KMS-11 (cell line): Measurements from ENCODE around the gene SND1.

Source experiments
- H2AFZ ChIP-seq: fragments of 200-600 bp; sonication (generic); 2 replicates; pipeline ENCODE4 v1.6.1; 2016; ENCODE audit warnings: antibody characterized with exemption, mixed run types, low read depth
- H3K27ac ChIP-seq: fragments of 200-600 bp; sonication (generic); 2 replicates; pipeline ENCODE4 v1.6.1; 2016; ENCODE audit warnings: mild to moderate bottlenecking, mixed run types
- H3K27me3 ChIP-seq: fragments of 200-600 bp; sonication (generic); 2 replicates; pipeline ENCODE4 v1.6.1; 2017; ENCODE audit warnings: mild to moderate bottlenecking, low read depth, mixed run types, moderate library complexity; ENCODE audit not compliant: insufficient read depth
- H3K36me3 ChIP-seq: fragments of 200-600 bp; sonication (generic); 2 replicates; pipeline ENCODE4 v1.6.1; 2017; ENCODE audit warnings: mild to moderate bottlenecking, mixed run types; ENCODE audit not compliant: insufficient read depth
- H3K4me1 ChIP-seq: fragments of 200-600 bp; sonication (generic); 2 replicates; pipeline ENCODE4 v1.6.1; 2016; ENCODE audit warnings: mild to moderate bottlenecking, low read depth, mixed run types; ENCODE audit not compliant: poor library complexity, severe bottlenecking
- H3K4me2 ChIP-seq: fragments of 200-600 bp; sonication (generic); 2 replicates; pipeline ENCODE4 v1.7.0; 2016; ENCODE audit warnings: mild to moderate bottlenecking, mixed run types
- H3K4me3 ChIP-seq: fragments of 200-600 bp; sonication (generic); IDR thresholded peaks from 2 replicates; pipeline ENCODE4 v1.6.1; 2017; ENCODE audit warnings: low read depth, low read length, mixed read lengths; ENCODE audit not compliant: insufficient read depth
- H3K79me2 ChIP-seq: fragments of 200-600 bp; sonication (generic); 2 replicates; pipeline ENCODE4 v1.6.1; 2016; ENCODE audit warnings: low read depth, mixed run types; ENCODE audit not compliant: insufficient read depth
- H3K9ac ChIP-seq: fragments of 200-600 bp; sonication (generic); 2 replicates; pipeline ENCODE4 v1.6.1; 2016; ENCODE audit warnings: mild to moderate bottlenecking, mixed run types
- H4K20me1 ChIP-seq: fragments of 200-600 bp; sonication (generic); 2 replicates; pipeline ENCODE4 v1.6.1; 2016; ENCODE audit warnings: mild to moderate bottlenecking, mixed run types; ENCODE audit not compliant: insufficient read depth
- CTCF ChIP-seq: fragments of 200-600 bp; sonication (generic); conservative IDR thresholded peaks from 2 replicates; pipeline ENCODE4 v1.6.1; 2017; ENCODE audit warnings: low read depth, mild to moderate bottlenecking, antibody characterized with exemption, low read length, moderate library complexity, mixed read lengths

Gene SND1

GRCh38 chr7:127907110-127908040 is 255.4 kb downstream of the SND1 start:
- Histone ChIP-seq H3K36me3 (no peaks in the 10 kb centered on the region), H3K27ac (no peak overlapping the region)

GRCh38 chr7:127908430-127909258 is 256.6 kb downstream of the SND1 start:
- H3K4me1 ChIP-seq = peaks cover 20% of the 10 kb centered on the region

More at GRCh38 chr7:127907110-127908040, 255.4 kb downstream of the SND1 start:
- Histone ChIP-seq H4K20me1 (no peaks in the 10 kb centered on the region), H3K4me3 (no peak overlapping the region), H3K79me2 (peaks cover 18% of the 10 kb centered on the region), H3K4me2 (no peak overlapping the region), H3K27me3 (no peaks in the 10 kb centered on the region), H2AFZ (no peak overlapping the region), H3K9ac (no peak overlapping the region), H3K4me1 (peaks cover 21% of the 10 kb centered on the region)
- no peak for TF ChIP-seq CTCF

GRCh38 chr7:127909424-127910152 is 257.6 kb downstream of the SND1 start:
- Histone ChIP-seq H3K4me2 (no peak overlapping the region), H3K79me2 (peaks cover 16% of the 10 kb centered on the region), H3K27ac (no peak overlapping the region), H3K9ac (no peak overlapping the region), H2AFZ (no peak overlapping the region), H4K20me1 (no peaks in the 10 kb centered on the region), H3K4me1 (peaks cover 20% of the 10 kb centered on the region), H3K4me3 (no peak overlapping the region), H3K36me3 (no peaks in the 10 kb centered on the region), H3K27me3 (no peaks in the 10 kb centered on the region)
- TF ChIP-seq CTCF = no peak

More at GRCh38 chr7:127908430-127909258, 256.6 kb downstream of the SND1 start:
- Histone ChIP-seq H3K36me3 (no peaks in the 10 kb centered on the region), H3K79me2 (peaks cover 16% of the 10 kb centered on the region), H3K4me2 (no peak overlapping the region), H4K20me1 (no peaks in the 10 kb centered on the region), H3K27ac (no peak overlapping the region), H3K9ac (no peak overlapping the region), H2AFZ (no peak overlapping the region), H3K4me3 (no peak overlapping the region), H3K27me3 (no peaks in the 10 kb centered on the region)
- no peak for TF ChIP-seq CTCF

- Histone ChIP-seq H3K36me3 (no peaks in the 10 kb centered on the region), H4K20me1 (no peaks in the 10 kb centered on the region), H3K27ac (no peak overlapping the region), H3K4me3 (no peak overlapping the region), H3K9ac (no peak overlapping the region), H3K27me3 (no peaks in the 10 kb centered on the region), H2AFZ (no peak overlapping the region), H3K4me1 (peaks cover 20% of the 10 kb centered on the region), H3K79me2 (peaks cover 22% of the 10 kb centered on the region), H3K4me2 (no peak overlapping the region)
- no peak for TF ChIP-seq CTCF
Measured at GRCh38 chr7:127910670-127911069, 258.7 kb downstream of the SND1 start.
